CD4-positive, alpha-beta T cell (primary cell): ENCODE results near the gene TMEM201. TPM values are rescaled to one million over a fixed set of nuclear protein-coding genes. Genes with fewer than 3 reads are reported as not detected.

Source experiments
- ATAC-seq: fragments of 200-7000 bp; cut with Tn5 transposase; one replicate; pipeline ENCODE4 v1.10.0; 2022; ENCODE audit warnings: mild to moderate bottlenecking; ENCODE audit not compliant: poor library complexity
- CTCF ChIA-PET: fragments of 350-600 bp; sonication (Branson Sonifier 250); formaldehyde crosslinking; loops from one replicate; lab custom pipeline; 2021; ENCODE audit warnings: antibody characterized with exemption, inconsistent platforms; lab: Charles Lee
- POLR2A ChIA-PET: fragments of 350-600 bp; sonication (Branson Sonifier 250); formaldehyde crosslinking; loops from one replicate; lab custom pipeline; 2021; ENCODE audit warnings: antibody characterized with exemption, inconsistent platforms; lab: Charles Lee
- DNase-seq, 14 experiments: peaks; one replicate each; pipeline ENCODE4 v3.0.0-alpha.2; 2013 to 2020; ENCODE audit warnings: mixed read lengths in 2 of 14
- H3K27ac ChIP-seq, 2 donors: one replicate each; pipeline versions ENCODE4 v1.5.1 to v1.7.0; 2013; ENCODE audit warnings: low read length in 2 of 2, low read depth in 1 of 2, mild to moderate bottlenecking in 1 of 2
- H3K27me3 ChIP-seq, 2 experiments: 1 replicate in 1 of 2; 2 replicates in 1 of 2; pipeline versions ENCODE4 v1.6.1 to v1.7.0; 2013; ENCODE audit warnings: low read length in 2 of 2, control low read depth in 1 of 2, mild to moderate bottlenecking in 1 of 2, moderate library complexity in 1 of 2; ENCODE audit not compliant: insufficient read depth in 2 of 2, control insufficient read depth in 1 of 2
- H3K36me3 ChIP-seq: one replicate; pipeline ENCODE4 v1.6.1; 2013; ENCODE audit warnings: low read length, control low read depth; ENCODE audit not compliant: insufficient read depth
- H3K4me1 ChIP-seq: one replicate; pipeline ENCODE4 v1.6.1; 2013; ENCODE audit warnings: low read length, control low read depth; ENCODE audit not compliant: insufficient read depth
- H3K4me3 ChIP-seq: one replicate; pipeline ENCODE4 v1.5.1; 2013; ENCODE audit warnings: mild to moderate bottlenecking, low read length, moderate library complexity
- H3K9me3 ChIP-seq, 2 experiments: 1 replicate in 1 of 2; 2 replicates in 1 of 2; pipeline versions ENCODE4 v1.6.1 to v1.7.0; 2013; ENCODE audit warnings: low read length in 2 of 2, mild to moderate bottlenecking in 2 of 2, control low read depth in 1 of 2, moderate library complexity in 1 of 2; ENCODE audit not compliant: control insufficient read depth in 1 of 2, insufficient read depth in 1 of 2
- H3K27ac Mint-ChIP-seq: one replicate; pipeline ENCODE4 v1.8.0; 2020; ENCODE audit warnings: mixed read lengths
- H3K27me3 Mint-ChIP-seq: one replicate; pipeline ENCODE4 v1.8.0; 2021; ENCODE audit warnings: mixed read lengths
- H3K36me3 Mint-ChIP-seq: one replicate; pipeline ENCODE4 v1.8.0; 2021; ENCODE audit warnings: low read depth, mixed read lengths
- H3K4me1 Mint-ChIP-seq: one replicate; pipeline ENCODE4 v1.8.0; 2021; ENCODE audit warnings: low read depth, mixed read lengths
- H3K4me3 Mint-ChIP-seq: one replicate; pipeline ENCODE4 v1.8.0; 2020; ENCODE audit warnings: mild to moderate bottlenecking, mixed read lengths
- H3K9me3 Mint-ChIP-seq: one replicate; pipeline ENCODE4 v1.8.0; 2020; ENCODE audit warnings: mixed read lengths
- CTCF ChIP-seq: fragments of 200-600 bp; IDR thresholded peaks from one replicate; pipeline ENCODE4 v1.8.0; 2022; ENCODE audit warnings: antibody characterized with exemption, mild to moderate bottlenecking
- intact Hi-C, 2 experiments: fragments of 100-400 bp; cut with DNase I in 1 of 2; cut with micrococcal nuclease in 1 of 2; formaldehyde crosslinking; loops; one replicate each; pipeline versions ENCODE4 v1.15.1 to v1.9.0; 2023 to 2025; cut with DNase I, micrococcal nuclease
- total RNA-seq, 174 experiments: library from RNA in 2 of 174; stranded (reverse) in 2 of 174; gene quantifications; one replicate each; pipeline ENCODE4 v1.2.3 and lab custom pipeline; 2021 to 2026

The TMEM201 gene
- total RNA-seq, 2 experiments from 2014 or later = 9.1 to 9.2 TPM

GRCh38 chr1:9539829-9540550 is 48.7 kb upstream of the TMEM201 start:
- intact Hi-C loops = loop anchor here in 1 of 2 experiments (1.0 to 5.0 kb wide), 3 partner anchors 48 to 492 kb away; partner anchors contain the start of genes H6PD, TMEM201 and UBE4B
- Histone ChIP-seq H3K36me3 (no peaks in the 10 kb centered on the region), H3K9me3 (no peaks in the 10 kb centered on the region), H3K4me3 (peak overlapping the region; percentile 70), H3K27me3 (no peaks in the 10 kb centered on the region), H3K4me1 (peaks cover 33% of the 10 kb centered on the region), H3K27ac (no peak overlapping the region)
- no peaks in the 10 kb centered on the region for H3K27me3 Mint-ChIP-seq
- DNase-seq = peak in 12 of 14 experiments; percentile 12 to 83 (median 36)
- peak overlapping the region; percentile 79 for H3K27ac Mint-ChIP-seq
- H3K36me3 Mint-ChIP-seq = no peaks in the 10 kb centered on the region
- POLR2A ChIA-PET = interaction anchor here (1.0 to 1.6 kb wide), 4 partner anchors 19 to 1560 kb away, joined by 4 to 6 read pairs (median 4); partner anchors contain the start of gene EXOSC10
- CTCF ChIA-PET = interaction anchor here (0.9 kb wide), 1 partner anchor 49 kb away, joined by 3 read pairs; no protein-coding TSS in a partner anchor
- peak overlapping the region; percentile 91 for H3K4me3 Mint-ChIP-seq
- TF ChIP-seq CTCF = no peak
- H3K9me3 Mint-ChIP-seq = no peaks in the 10 kb centered on the region
- H3K4me1 Mint-ChIP-seq = peaks cover 37% of the 10 kb centered on the region
- ATAC-seq = peak; percentile 35

DNA sequence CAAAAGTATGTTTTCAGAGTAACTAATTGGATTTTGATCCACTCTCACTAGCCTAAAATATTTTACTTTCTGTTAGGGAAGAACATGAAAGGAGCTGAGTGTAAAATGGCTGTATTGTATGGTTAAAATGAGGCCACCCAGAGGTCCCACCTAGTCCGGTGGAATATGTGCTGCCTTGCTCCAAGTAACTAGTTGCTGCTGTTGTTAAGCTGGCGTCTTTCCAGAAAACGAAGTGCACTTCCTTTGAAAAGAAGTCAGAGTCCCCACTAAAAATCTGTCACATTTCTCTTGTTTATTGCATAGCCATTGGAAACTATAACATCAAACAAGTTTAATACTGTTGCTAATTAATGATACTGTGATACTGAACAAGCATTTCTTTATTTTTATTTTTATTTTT is 46.3 kb upstream of the TMEM201 start:
- DNase-seq (peak in 1 of 14 experiments; percentile 31), ATAC-seq (no peak)
- no peaks in the 10 kb centered on the region for H3K36me3 ChIP-seq
- H3K4me1 Mint-ChIP-seq = peaks cover 44% of the 10 kb centered on the region
- intact Hi-C loops = loop anchor here in 1 of 2 experiments (5.0 kb wide), 1 partner anchor 490 kb away; the partner anchor contains the start of gene UBE4B
- H3K27me3 ChIP-seq = no peaks in the 10 kb centered on the region
- H3K9me3 Mint-ChIP-seq = no peaks in the 10 kb centered on the region
- H3K9me3 ChIP-seq = no peaks in the 10 kb centered on the region
- no peaks in the 10 kb centered on the region for H3K27me3 Mint-ChIP-seq
- POLR2A ChIA-PET = no interaction called here
- H3K4me1 ChIP-seq = peaks cover 33% of the 10 kb centered on the region
- CTCF ChIA-PET = no interaction called here
- H3K4me3 ChIP-seq = no peak overlapping the region
- peak overlapping the region; percentile 79 for H3K4me3 Mint-ChIP-seq
- H3K27ac Mint-ChIP-seq = peak overlapping the region; percentile 10
- H3K27ac ChIP-seq = no peak overlapping the region
- no peak for TF ChIP-seq CTCF
- H3K36me3 Mint-ChIP-seq = no peaks in the 10 kb centered on the region

- no peaks in the 10 kb centered on the region for H3K9me3 Mint-ChIP-seq
- no peak overlapping the region for H3K27ac Mint-ChIP-seq
- H3K9me3 ChIP-seq = no peaks in the 10 kb centered on the region
- no peaks in the 10 kb centered on the region for H3K27me3 ChIP-seq
- H3K36me3 Mint-ChIP-seq = no peaks in the 10 kb centered on the region
- DNase-seq (no peak), ATAC-seq (no peak)
- no peak overlapping the region for H3K4me3 ChIP-seq
- intact Hi-C loops = loop anchor here in 1 of 2 experiments (5.0 kb wide), 1 partner anchor 487 kb away; the partner anchor contains the start of gene UBE4B
- peaks cover 18% of the 10 kb centered on the region for H3K4me1 ChIP-seq
- H3K27ac ChIP-seq = no peak overlapping the region
- H3K36me3 ChIP-seq = no peaks in the 10 kb centered on the region
- H3K4me1 Mint-ChIP-seq = peaks cover 38% of the 10 kb centered on the region
- no peak for TF ChIP-seq CTCF
- ChIA-PET CTCF (no interaction called here), POLR2A (no interaction called here)
- no peak overlapping the region for H3K4me3 Mint-ChIP-seq
- H3K27me3 Mint-ChIP-seq = no peaks in the 10 kb centered on the region
Measured at GRCh38 chr1:9544926-9545325, 43.8 kb upstream of the TMEM201 start.
